H9 (cell line): Measurements from ENCODE around the gene MRPS23. TPM values are rescaled to one million over a fixed set of nuclear protein-coding genes. Genes with fewer than 3 reads are reported as not detected.

Source experiments
- DNase-seq: peaks from one replicate; pipeline ENCODE4 v3.0.0-alpha.2; 2017
- H2AFZ ChIP-seq: one replicate; pipeline ENCODE4 v1.6.1; 2013; ENCODE audit warnings: mild to moderate bottlenecking, low read length, control low read depth, moderate library complexity
- H2AK5ac ChIP-seq: 2 replicates; pipeline ENCODE4 v1.6.1; 2013; ENCODE audit warnings: low read length, control low read depth, mixed read lengths; ENCODE audit not compliant: insufficient read length
- H2BK120ac ChIP-seq: one replicate; pipeline ENCODE4 v1.6.1; 2013; ENCODE audit warnings: low read depth, mild to moderate bottlenecking, low read length, control low read depth, inconsistent platforms; ENCODE audit not compliant: poor library complexity, severe bottlenecking
- H2BK12ac ChIP-seq: 2 replicates; pipeline ENCODE4 v1.6.1; 2013; ENCODE audit warnings: low read length, control low read depth, mixed read lengths, low read depth; ENCODE audit not compliant: insufficient read length
- H2BK15ac ChIP-seq: 2 replicates; pipeline ENCODE4 v1.6.1; 2013; ENCODE audit warnings: low read depth, low read length, control low read depth
- H2BK20ac ChIP-seq: one replicate; pipeline ENCODE4 v1.6.1; 2013; ENCODE audit warnings: low read depth, mild to moderate bottlenecking, low read length, control low read depth, inconsistent platforms; ENCODE audit not compliant: poor library complexity, severe bottlenecking
- H2BK5ac ChIP-seq: 2 replicates; pipeline ENCODE4 v1.6.1; 2013; ENCODE audit warnings: low read length, control low read depth, mixed read lengths; ENCODE audit not compliant: insufficient read length
- H3K14ac ChIP-seq: 2 replicates; pipeline ENCODE4 v1.6.1; 2013; ENCODE audit warnings: low read length, control low read depth; ENCODE audit not compliant: insufficient read depth
- H3K18ac ChIP-seq: 2 replicates; pipeline ENCODE4 v1.6.1; 2013; ENCODE audit warnings: low read depth, mild to moderate bottlenecking, mixed read lengths, low read length, control low read depth; ENCODE audit not compliant: insufficient read length
- H3K23ac ChIP-seq: 2 replicates; pipeline ENCODE4 v1.6.1; 2013; ENCODE audit warnings: low read length, control low read depth, mixed read lengths, low read depth; ENCODE audit not compliant: insufficient read length
- H3K23me2 ChIP-seq: 2 replicates; pipeline ENCODE4 v1.6.1; 2013; ENCODE audit warnings: low read depth, mild to moderate bottlenecking, mixed read lengths, low read length, control low read depth; ENCODE audit not compliant: insufficient read length, poor library complexity, severe bottlenecking
- H3K27ac ChIP-seq: 2 replicates; pipeline ENCODE4 v1.5.1; 2013; ENCODE audit warnings: low read length, control low read depth, mixed read lengths, low read depth; ENCODE audit not compliant: insufficient read length
- H3K27me3 ChIP-seq: 2 replicates; pipeline ENCODE4 v1.6.1; 2013; ENCODE audit warnings: low read length, control low read depth, inconsistent platforms; ENCODE audit not compliant: insufficient read depth
- H3K4ac ChIP-seq: 2 replicates; pipeline ENCODE4 v1.6.1; 2013; ENCODE audit warnings: low read depth, mild to moderate bottlenecking, control low read depth, inconsistent platforms, low read length, moderate library complexity
- H3K4me1 ChIP-seq: 2 replicates; pipeline ENCODE4 v1.6.1; 2013; ENCODE audit warnings: low read length, control low read depth, inconsistent platforms; ENCODE audit not compliant: insufficient read depth
- H3K4me2 ChIP-seq: 2 replicates; pipeline ENCODE4 v1.6.1; 2013; ENCODE audit warnings: low read length, control low read depth, mixed read lengths; ENCODE audit not compliant: insufficient read length, insufficient read depth
- H3K56ac ChIP-seq: 2 replicates; pipeline ENCODE4 v1.6.1; 2013; ENCODE audit warnings: low read depth, mild to moderate bottlenecking, mixed read lengths, low read length, control low read depth; ENCODE audit not compliant: insufficient read length
- H3K79me1 ChIP-seq: 2 replicates; pipeline ENCODE4 v1.6.1; 2013; ENCODE audit warnings: low read depth, mild to moderate bottlenecking, moderate library complexity, low read length, control low read depth, inconsistent platforms; ENCODE audit not compliant: insufficient read depth, poor library complexity, severe bottlenecking
- H3K79me2 ChIP-seq: 2 replicates; pipeline ENCODE4 v1.6.1; 2013; ENCODE audit warnings: low read length, control low read depth, inconsistent platforms; ENCODE audit not compliant: insufficient read depth
- H3K9ac ChIP-seq: 2 replicates; pipeline ENCODE4 v1.6.1; 2013; ENCODE audit warnings: low read length, control low read depth, mixed read lengths; ENCODE audit not compliant: insufficient read length; ENCODE audit errors: extremely low read depth
- H3K9me3 ChIP-seq: one replicate; pipeline ENCODE4 v1.6.1; 2013; ENCODE audit warnings: low read depth, low read length, inconsistent platforms; ENCODE audit not compliant: control insufficient read depth
- H3T11ph ChIP-seq: one replicate; pipeline ENCODE4 v1.6.1; 2013; ENCODE audit warnings: mild to moderate bottlenecking, low read length, control low read depth, inconsistent platforms
- H4K20me1 ChIP-seq: one replicate; pipeline ENCODE4 v1.6.1; 2013; ENCODE audit not compliant: control insufficient read depth, insufficient read length, insufficient read depth
- H4K5ac ChIP-seq: 2 replicates; pipeline ENCODE4 v1.6.1; 2013; ENCODE audit warnings: low read depth, mild to moderate bottlenecking, mixed read lengths, low read length, control low read depth; ENCODE audit not compliant: insufficient read length
- H4K8ac ChIP-seq: replicated peaks from 2 replicates; pipeline ENCODE4 v1.6.1; 2013; ENCODE audit warnings: low read length, control low read depth, mixed read lengths, low read depth; ENCODE audit not compliant: insufficient read length
- H4K91ac ChIP-seq: 2 replicates; pipeline ENCODE4 v1.6.1; 2013; ENCODE audit warnings: low read depth, mild to moderate bottlenecking, moderate library complexity, mixed read lengths, low read length, control low read depth; ENCODE audit not compliant: insufficient read length
- H3K27ac Mint-ChIP-seq, 3 experiments: 2 replicates in 2 of 3; 3 replicates in 1 of 3; pipeline ENCODE4 v1.8.0; 2020 to 2021; ENCODE audit warnings: mixed read lengths in 3 of 3, mild to moderate bottlenecking in 1 of 3, moderate library complexity in 1 of 3
- H3K27me3 Mint-ChIP-seq: 2 replicates; pipeline ENCODE4 v1.8.0; 2021; ENCODE audit warnings: low read depth, mild to moderate bottlenecking, moderate library complexity, mixed read lengths
- H3K36me3 Mint-ChIP-seq, 3 experiments: 2 replicates in 2 of 3; 3 replicates in 1 of 3; pipeline ENCODE4 v1.8.0; 2020 to 2021; ENCODE audit warnings: low read depth in 3 of 3, mixed read lengths in 3 of 3; ENCODE audit not compliant: insufficient read depth in 1 of 3
- H3K4me1 Mint-ChIP-seq, 2 experiments: 2 replicates each; pipeline ENCODE4 v1.8.0; 2020; ENCODE audit warnings: mixed read lengths in 2 of 2
- H3K4me3 Mint-ChIP-seq, 2 experiments: 2 replicates in 1 of 2; 3 replicates in 1 of 2; pipeline ENCODE4 v1.8.0; 2020 to 2021; ENCODE audit warnings: mild to moderate bottlenecking in 2 of 2, mixed read lengths in 2 of 2, moderate library complexity in 1 of 2
- H3K9me3 Mint-ChIP-seq, 2 experiments: 2 replicates in 1 of 2; 3 replicates in 1 of 2; pipeline ENCODE4 v1.8.0; 2020; ENCODE audit warnings: mild to moderate bottlenecking in 2 of 2, mixed read lengths in 2 of 2, moderate library complexity in 1 of 2
- WGBS: extraction: QIAGEN DNeasy Blood & Tissue Kit; methylation state at CpG from one replicate; pipeline ENCODE4 v1.1.7; 2013; ENCODE audit warnings: missing lambda C conversion rate, low lambda C conversion rate, mixed read lengths; ENCODE audit not compliant: insufficient read length; ENCODE audit errors: extremely low coverage; 5-methylcytosine and 5-hydroxymethylcytosine counted together
- total RNA-seq: library from RNA; stranded (reverse); gene quantifications from 2 replicates; pipeline ENCODE4 v1.2.1, GENCODE V29; 2021
- TF ChIP-seq, protein P1 (sequence below): fragments of 200-600 bp; sonication (generic); conservative IDR thresholded peaks from 3 replicates; pipeline ENCODE4 v1.8.0; 2021; ENCODE audit warnings: antibody characterized with exemption, mild to moderate bottlenecking

The MRPS23 gene
- total RNA-seq, 1 experiment from 2014 or later, result 62.0 TPM

DNA sequence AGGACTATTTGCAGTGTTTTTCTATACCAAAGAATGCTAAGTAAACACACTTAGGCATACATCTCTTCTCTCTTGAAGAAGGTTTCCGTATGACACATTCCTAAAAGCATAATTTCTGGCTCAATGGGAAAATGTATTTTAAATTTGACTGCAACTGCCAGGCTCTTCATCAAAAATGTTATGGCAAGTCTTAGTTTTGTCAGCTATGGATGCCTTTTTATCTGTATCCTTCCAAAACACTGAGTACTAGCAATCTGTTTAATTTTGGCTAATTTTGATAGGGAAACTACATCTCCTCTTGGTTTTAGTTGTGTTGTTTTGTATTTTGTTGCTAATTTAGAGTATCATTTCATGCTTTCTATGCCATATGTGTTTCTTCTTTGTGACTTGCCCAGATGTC lies 35.4 kb downstream of the MRPS23 start:
- Histone ChIP-seq H3T11ph (no peak overlapping the region), H3K56ac (no peak overlapping the region), H3K27me3 (no peaks in the 10 kb centered on the region), H3K23ac (no peak overlapping the region), H3K9me3 (no peaks in the 10 kb centered on the region), H2BK12ac (no peak overlapping the region), H2BK120ac (no peak overlapping the region), H2AK5ac (no peak overlapping the region), H3K27ac (no peak overlapping the region), H3K4ac (no peak overlapping the region), H3K79me2 (no peaks in the 10 kb centered on the region), H4K20me1 (no peaks in the 10 kb centered on the region), H2BK20ac (no peak overlapping the region), H2AFZ (no peak overlapping the region), H3K9ac (no peak overlapping the region), H3K23me2 (no peaks in the 10 kb centered on the region), H4K91ac (no peak overlapping the region), H3K18ac (no peak overlapping the region), H2BK15ac (no peak overlapping the region), H3K4me2 (no peak overlapping the region), H3K4me1 (no peaks in the 10 kb centered on the region), H3K79me1 (no peaks in the 10 kb centered on the region), H2BK5ac (no peak overlapping the region), H4K8ac (no peak overlapping the region), H4K5ac (no peak overlapping the region), H3K14ac (no peak overlapping the region)
- H3K36me3 Mint-ChIP-seq, result no peaks in the 10 kb centered on the region
- no peak overlapping the region for H3K27ac Mint-ChIP-seq
- WGBS, result no CpG with 5 or more reads among the region's 1 CpG
- H3K27me3 Mint-ChIP-seq, result peaks cover 18% of the 10 kb centered on the region
- TF ChIP-seq, protein P1, sequence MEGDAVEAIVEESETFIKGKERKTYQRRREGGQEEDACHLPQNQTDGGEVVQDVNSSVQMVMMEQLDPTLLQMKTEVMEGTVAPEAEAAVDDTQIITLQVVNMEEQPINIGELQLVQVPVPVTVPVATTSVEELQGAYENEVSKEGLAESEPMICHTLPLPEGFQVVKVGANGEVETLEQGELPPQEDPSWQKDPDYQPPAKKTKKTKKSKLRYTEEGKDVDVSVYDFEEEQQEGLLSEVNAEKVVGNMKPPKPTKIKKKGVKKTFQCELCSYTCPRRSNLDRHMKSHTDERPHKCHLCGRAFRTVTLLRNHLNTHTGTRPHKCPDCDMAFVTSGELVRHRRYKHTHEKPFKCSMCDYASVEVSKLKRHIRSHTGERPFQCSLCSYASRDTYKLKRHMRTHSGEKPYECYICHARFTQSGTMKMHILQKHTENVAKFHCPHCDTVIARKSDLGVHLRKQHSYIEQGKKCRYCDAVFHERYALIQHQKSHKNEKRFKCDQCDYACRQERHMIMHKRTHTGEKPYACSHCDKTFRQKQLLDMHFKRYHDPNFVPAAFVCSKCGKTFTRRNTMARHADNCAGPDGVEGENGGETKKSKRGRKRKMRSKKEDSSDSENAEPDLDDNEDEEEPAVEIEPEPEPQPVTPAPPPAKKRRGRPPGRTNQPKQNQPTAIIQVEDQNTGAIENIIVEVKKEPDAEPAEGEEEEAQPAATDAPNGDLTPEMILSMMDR, result no peak
- no peaks in the 10 kb centered on the region for H3K9me3 Mint-ChIP-seq
- no peak for DNase-seq
- H3K4me1 Mint-ChIP-seq, result peaks cover 10 to 20% of the 10 kb centered on the region in 2 experiments; a peak in 3 of 4 replicates
- no peak overlapping the region for H3K4me3 Mint-ChIP-seq
